ENCODE measurements around the gene IDUA. TPM values are rescaled to one million over a fixed set of nuclear protein-coding genes. Genes with fewer than 3 reads are reported as not detected.
"Not testable (repeated sequence)": the region's sequence is repeated elsewhere in the genome, so short reads cannot be mapped to it uniquely, and the experiment has no call there.

The IDUA gene
- total RNA-seq, 1 donor from 2014 or later = 32.9 TPM

DNA sequence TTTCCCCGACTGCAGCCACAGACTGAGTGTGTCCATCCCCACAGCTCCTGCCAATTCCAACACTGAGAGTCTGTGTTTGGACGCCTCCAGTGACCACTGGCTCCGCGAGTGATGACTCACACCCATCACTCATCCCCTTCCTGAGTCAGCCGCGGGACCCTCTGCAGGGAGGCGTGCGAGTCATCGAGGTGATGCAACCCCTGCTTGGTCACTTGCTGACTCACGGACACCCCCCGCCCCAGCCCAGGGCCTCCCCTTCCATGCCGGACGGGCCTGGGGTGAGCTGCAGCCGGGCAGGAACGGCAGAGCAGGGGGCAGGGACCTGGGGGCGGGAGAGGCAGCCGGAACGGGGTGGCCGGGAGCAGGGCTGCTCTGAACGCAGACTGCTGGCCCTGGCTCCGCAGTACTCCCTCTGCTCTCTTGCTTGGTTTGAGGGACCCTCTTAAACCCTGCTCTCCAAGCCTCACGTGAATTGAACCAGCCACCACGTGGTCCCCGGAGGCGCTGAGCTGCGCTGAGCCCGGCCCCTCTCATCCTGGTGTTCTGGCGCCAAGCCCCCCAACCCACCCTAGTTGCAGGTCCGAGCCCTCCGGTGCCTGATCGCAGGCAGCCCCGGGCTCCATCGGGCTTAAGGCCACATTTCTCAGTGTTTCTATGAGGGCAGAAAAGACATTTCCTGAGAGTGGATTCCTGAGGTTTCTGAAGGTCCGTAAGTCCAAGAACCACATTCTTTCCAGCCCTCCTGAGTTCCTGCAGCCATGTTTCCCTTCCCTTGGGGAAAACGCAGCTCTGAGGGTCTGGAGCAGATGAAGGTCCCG lies 57.0 kb downstream of the IDUA start:
- H3K27ac Mint-ChIP-seq = no peak overlapping the region
- TF ChIP-seq, protein P1, sequence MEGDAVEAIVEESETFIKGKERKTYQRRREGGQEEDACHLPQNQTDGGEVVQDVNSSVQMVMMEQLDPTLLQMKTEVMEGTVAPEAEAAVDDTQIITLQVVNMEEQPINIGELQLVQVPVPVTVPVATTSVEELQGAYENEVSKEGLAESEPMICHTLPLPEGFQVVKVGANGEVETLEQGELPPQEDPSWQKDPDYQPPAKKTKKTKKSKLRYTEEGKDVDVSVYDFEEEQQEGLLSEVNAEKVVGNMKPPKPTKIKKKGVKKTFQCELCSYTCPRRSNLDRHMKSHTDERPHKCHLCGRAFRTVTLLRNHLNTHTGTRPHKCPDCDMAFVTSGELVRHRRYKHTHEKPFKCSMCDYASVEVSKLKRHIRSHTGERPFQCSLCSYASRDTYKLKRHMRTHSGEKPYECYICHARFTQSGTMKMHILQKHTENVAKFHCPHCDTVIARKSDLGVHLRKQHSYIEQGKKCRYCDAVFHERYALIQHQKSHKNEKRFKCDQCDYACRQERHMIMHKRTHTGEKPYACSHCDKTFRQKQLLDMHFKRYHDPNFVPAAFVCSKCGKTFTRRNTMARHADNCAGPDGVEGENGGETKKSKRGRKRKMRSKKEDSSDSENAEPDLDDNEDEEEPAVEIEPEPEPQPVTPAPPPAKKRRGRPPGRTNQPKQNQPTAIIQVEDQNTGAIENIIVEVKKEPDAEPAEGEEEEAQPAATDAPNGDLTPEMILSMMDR (IDR thresholded peaks at IDR 0.05) = no peak
- intact Hi-C loops (cut with micrococcal nuclease) = no loop called here
- DNase-seq (peak; percentile 16), ATAC-seq (ENCODE audit: low read depth) (no peak)
- no peaks in the 10 kb centered on the region for H3K9me3 Mint-ChIP-seq
- no peak overlapping the region for H3K4me3 Mint-ChIP-seq
- H3K4me1 Mint-ChIP-seq = peaks cover 4% of the 10 kb centered on the region
- H3K27me3 Mint-ChIP-seq = peaks cover 21% of the 10 kb centered on the region
- POLR2A ChIA-PET = no interaction called here
- CTCF ChIA-PET = no interaction called here
- H3K36me3 Mint-ChIP-seq (ENCODE audit: low read depth) = no peaks in the 10 kb centered on the region

- no peak overlapping the region for H3K4me3 Mint-ChIP-seq
- no peak overlapping the region for H3K27ac Mint-ChIP-seq
- TF ChIP-seq, protein P1 (IDR thresholded peaks at IDR 0.05) = no peak
- DNase-seq (peak; percentile 11), ATAC-seq (ENCODE audit: low read depth) (no peak)
- CTCF ChIA-PET = no interaction called here
- no peaks in the 10 kb centered on the region for H3K9me3 Mint-ChIP-seq
- H3K4me1 Mint-ChIP-seq = peaks cover 6% of the 10 kb centered on the region
- intact Hi-C loops (cut with micrococcal nuclease) = no loop called here
- POLR2A ChIA-PET = no interaction called here
- H3K27me3 Mint-ChIP-seq = peaks cover 21% of the 10 kb centered on the region
- H3K36me3 Mint-ChIP-seq (ENCODE audit: low read depth) = no peaks in the 10 kb centered on the region
These were observed 57.8 kb downstream of the IDUA start for GRCh38 chr4:1044469-1045192.

DNA sequence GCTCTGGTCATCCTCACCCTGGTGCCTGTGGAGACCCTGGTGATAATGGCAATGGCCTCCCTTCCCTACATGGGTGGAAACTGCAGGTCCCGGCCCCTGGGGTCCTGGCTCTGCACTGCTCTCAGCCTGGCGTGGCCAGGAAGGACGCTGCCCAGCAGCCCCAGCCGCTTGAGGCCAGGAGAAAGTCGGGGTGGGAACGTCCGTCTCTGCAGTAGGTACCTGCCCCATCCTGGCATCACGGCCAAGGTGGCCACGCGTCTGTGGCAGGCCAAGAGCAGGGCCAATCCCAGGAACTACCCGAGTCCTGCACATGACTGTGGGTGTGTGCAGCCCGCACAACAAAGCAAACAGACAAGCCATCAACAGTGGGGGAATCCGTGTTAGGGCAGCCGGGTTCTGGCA lies 58.4 kb downstream of the IDUA start:
- Mint-ChIP-seq H3K4me1 (peaks cover 6% of the 10 kb centered on the region), H3K27me3 (peaks cover 21% of the 10 kb centered on the region), H3K9me3 (no peaks in the 10 kb centered on the region), H3K27ac (no peak overlapping the region), H3K36me3 (ENCODE audit: low read depth) (no peaks in the 10 kb centered on the region), H3K4me3 (no peak overlapping the region)
- intact Hi-C loops (cut with micrococcal nuclease) = no loop called here
- ChIA-PET POLR2A (no interaction called here), CTCF (no interaction called here)
- TF ChIP-seq, protein P1 (IDR thresholded peaks at IDR 0.05) = no peak
- no peak for ATAC-seq (ENCODE audit: low read depth)
- DNase-seq = no peak

- TF ChIP-seq, protein P1 (IDR thresholded peaks at IDR 0.05) = no peak
- Mint-ChIP-seq H3K4me1 (peaks cover 6% of the 10 kb centered on the region), H3K9me3 (no peaks in the 10 kb centered on the region), H3K4me3 (no peak overlapping the region), H3K27me3 (peaks cover 21% of the 10 kb centered on the region), H3K27ac (no peak overlapping the region), H3K36me3 (ENCODE audit: low read depth) (no peaks in the 10 kb centered on the region)
- ChIA-PET CTCF (no interaction called here), POLR2A (no interaction called here)
- intact Hi-C loops (cut with micrococcal nuclease) = no loop called here
- DNase-seq (peak; percentile 5), ATAC-seq (ENCODE audit: low read depth) (no peak)
These were observed 58.9 kb downstream of the IDUA start for GRCh38 chr4:1045595-1046201.

DNA sequence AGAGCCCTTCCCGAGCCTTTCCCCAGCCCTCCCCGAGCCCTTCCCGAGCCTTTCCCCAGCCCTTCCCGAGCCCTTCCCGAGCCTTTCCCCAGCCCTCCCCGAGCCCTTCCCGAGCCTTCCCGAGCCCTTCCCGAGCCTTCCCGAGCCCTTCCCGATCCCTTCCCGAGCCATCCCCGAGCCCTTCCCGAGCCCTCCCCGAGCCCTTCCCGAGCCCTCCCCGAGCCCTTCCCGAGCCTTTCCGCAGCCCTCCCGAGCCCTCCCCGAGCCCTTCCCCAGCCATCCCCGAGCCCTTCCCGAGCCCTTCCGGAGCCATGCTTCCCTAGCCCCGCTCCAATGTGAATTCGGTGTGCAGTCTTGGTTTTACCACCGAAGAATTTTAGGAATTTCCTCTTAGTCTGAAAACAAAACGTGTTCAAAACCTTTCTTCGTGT lies 59.8 kb downstream of the IDUA start:
- peak; percentile 0 for DNase-seq
- ATAC-seq (ENCODE audit: low read depth); H3K4me1 Mint-ChIP-seq; POLR2A ChIA-PET; H3K27ac Mint-ChIP-seq; H3K4me3 Mint-ChIP-seq; H3K36me3 Mint-ChIP-seq (ENCODE audit: low read depth); H3K9me3 Mint-ChIP-seq; intact Hi-C loops (cut with micrococcal nuclease); CTCF ChIA-PET: not testable (repeated sequence)
- H3K27me3 Mint-ChIP-seq = peaks cover 23% of the 10 kb centered on the region
